Astrocyte of the hippocampus (primary cell): ENCODE results near the gene ANKRD13B.

Experiments
- DNase-seq: peaks from one replicate; pipeline ENCODE4 v3.0.0; 2011; ENCODE audit warnings: low read depth, low spot score

Gene ANKRD13B

GRCh38 chr17:29616300-29617048 is 23.5 kb downstream of the ANKRD13B start:
- DNase-seq: no peak

GRCh38 chr17:29617125-29617480 is 24.2 kb downstream of the ANKRD13B start:
- DNase-seq: peak; percentile 85

GRCh38 chr17:29617481-29618271 is 24.7 kb downstream of the ANKRD13B start:
- DNase-seq: peak; percentile 81

DNA sequence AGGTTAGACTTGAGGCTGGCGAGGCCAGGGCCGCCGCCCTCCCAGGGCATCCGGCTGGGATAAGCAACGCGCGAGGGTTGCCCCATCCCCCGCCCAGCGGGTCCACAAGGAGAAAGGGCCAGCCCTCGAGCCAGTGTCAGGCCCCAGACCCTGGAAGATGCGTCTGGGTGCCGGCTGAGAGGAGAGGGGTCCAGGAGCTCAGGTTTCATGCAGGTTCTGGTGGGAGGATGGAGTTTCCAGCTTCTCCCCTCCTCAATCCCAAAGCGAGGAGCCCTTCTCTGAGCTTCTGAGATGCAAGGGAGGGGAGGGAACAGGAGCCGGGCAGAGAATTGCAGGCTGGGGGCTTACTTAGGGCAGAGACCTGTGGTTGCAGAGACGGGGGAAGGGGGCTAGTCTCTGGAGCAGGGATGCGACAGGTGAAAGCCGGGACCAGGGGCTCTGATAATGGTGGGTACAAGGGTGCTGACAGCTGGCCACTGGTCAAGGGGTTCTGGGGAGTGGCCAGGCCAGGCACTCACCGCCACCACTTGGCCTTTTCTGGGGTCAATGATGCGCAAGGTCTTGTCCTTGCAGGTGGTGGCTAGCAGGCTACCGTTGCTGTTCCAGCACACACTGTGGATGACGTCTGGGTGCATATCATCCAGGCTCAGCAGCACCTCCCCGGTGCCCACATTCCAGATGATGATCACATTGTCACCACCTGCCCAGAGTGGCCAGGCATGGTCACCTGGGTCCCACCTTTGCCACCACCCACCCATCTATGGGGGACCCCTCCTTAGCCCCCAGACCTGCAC is 25.5 kb downstream of the ANKRD13B start:
- DNase-seq: no peak

GRCh38 chr17:29619251-29619650 is 26.3 kb downstream of the ANKRD13B start:
- DNase-seq: peak; percentile 65

DNA sequence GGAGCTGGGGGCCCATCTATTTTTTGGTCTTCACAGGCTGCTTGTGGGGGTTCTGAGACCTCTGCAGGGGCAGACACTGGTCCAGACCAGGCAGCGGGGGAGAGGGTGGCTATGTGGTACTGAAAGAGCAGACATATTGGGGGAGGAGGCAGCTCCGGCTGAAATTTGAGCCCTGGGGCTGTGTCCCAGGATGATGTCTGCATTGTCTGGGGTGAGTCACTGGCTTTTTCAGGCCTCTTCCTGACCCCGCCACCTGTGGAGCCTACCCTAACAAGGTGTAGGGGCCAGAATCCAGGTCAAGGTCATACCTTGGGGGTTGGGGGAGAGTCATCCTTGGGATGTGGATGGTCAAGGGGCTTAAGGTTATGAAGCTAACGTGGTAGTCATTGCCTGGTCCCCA is 27.3 kb downstream of the ANKRD13B start:
- no peak for DNase-seq

- DNase-seq: no peak
Observed at GRCh38 chr17:29620779-29621500, 28.0 kb downstream of the ANKRD13B start.

DNA sequence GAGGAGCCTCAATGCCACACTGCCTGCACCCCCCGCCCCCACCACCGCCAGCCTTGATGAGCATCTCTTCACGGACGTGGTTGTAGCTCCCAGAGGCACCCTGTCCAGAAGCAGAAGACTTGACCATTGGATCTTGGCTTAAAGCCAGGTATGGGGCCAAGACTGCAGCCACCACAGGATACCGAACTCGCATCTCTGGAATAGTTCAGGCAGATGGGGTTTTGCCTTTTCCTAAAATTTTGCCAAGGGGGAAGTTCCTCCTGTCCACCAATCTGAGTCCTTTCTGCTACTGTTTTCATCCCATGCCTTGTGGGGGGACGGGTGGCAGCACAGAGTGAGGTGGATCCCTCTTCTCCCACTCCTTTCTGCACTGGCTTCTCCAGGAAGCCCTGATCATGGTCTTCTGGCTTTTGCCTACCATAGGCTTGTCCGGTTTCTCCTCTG is 28.8 kb downstream of the ANKRD13B start:
- DNase-seq: no peak

- peak; percentile 72 for DNase-seq
Observed at GRCh38 chr17:29622337-29623282, 29.7 kb downstream of the ANKRD13B start, which contains the start of gene CORO6. Gene CORO6, minus strand, starts transcription at chr17:29622912. Its CDS starts 1,491 bp downstream, at chr17:29621421.

DNA sequence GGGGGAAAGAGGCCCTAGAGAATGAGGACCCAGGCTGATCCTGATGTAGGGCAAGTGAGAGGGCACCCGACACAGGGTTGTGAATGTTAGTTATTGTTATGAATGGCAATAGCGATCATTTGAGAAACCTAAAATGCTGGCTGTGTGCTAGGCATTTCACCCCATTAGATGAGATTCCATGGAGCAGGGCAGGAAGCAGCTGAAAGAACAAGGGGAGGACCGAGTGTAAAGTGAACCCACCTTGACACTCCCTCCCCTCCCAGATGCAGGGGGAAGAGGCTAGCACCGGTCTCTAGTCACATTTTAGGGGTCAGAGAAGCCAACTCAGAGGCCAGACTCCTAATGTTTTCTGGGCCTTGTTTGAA is 30.3 kb downstream of the ANKRD13B start:
- no peak for DNase-seq

GRCh38 chr17:29624586-29624985 is 31.7 kb downstream of the ANKRD13B start:
- no peak for DNase-seq

DNA sequence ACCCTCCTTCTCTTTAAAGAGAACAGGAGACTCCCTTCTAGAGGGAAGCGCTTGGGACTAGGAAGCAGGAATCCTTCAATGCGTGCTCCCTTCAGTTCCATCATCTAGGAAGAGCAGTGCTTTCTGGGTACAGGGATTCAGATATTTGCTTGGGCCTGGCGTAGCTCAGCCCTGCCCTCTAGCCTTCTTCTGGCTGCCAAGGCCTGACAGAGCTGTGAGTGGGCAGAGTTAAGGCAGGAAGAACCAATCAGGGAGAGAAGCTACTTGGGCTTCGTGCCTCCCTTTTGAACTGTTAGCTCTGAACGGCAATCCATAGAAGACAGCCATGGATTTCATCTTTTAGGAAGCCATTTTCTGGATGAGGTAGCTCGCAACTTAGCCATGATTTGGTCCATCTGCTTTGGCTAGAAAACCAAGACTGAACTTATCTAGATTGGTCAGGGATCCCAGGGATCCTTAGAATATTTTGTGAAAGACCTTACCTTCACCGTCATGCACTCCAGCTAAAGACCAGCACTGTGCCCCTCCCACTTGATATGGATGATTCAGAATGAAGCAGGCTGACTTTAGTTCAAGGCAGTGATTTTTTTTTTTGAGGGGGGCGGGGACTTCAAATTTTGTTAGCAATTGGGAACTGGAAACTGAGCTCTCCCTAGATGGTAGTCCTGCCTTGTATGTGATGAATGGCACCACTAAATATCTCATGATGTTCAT is 32.3 kb downstream of the ANKRD13B start:
- no peak for DNase-seq

- no peak for DNase-seq
Observed at GRCh38 chr17:29627951-29628350, 35.0 kb downstream of the ANKRD13B start.

- no peak for DNase-seq
Observed at GRCh38 chr17:29628644-29629043, 35.7 kb downstream of the ANKRD13B start.

GRCh38 chr17:29629839-29630238 is 36.9 kb downstream of the ANKRD13B start:
- DNase-seq: no peak

DNA sequence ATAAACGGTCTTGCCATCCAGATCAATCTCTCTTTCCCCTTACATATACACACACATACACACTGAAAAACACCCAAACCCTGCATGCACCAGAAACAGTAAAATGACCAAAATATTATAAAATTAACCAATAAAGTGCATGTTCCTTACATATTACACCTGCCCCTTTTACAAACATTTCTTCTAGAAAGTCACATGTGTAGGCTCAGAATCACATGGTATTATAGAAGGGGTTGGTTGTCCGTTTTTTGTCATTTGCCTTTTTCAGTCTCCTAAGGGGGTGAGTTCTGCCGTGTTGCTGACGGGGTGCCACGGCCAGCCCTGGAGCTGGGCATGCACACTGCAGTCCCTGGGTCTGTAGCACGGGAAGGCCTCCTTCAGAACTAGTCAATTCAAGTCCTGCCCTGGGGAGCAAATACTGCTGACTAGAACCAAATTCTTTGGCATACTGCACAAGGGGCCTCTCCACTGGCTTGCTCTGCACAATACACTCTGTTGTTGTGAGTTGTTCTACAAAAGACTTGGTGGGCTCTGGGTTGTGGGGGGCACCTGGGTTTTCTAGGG is 37.8 kb downstream of the ANKRD13B start:
- no peak for DNase-seq

- DNase-seq: no peak
Observed at GRCh38 chr17:29633886-29634285, 41.0 kb downstream of the ANKRD13B start.

- DNase-seq: no peak
Observed at GRCh38 chr17:29640413-29640812, 47.5 kb downstream of the ANKRD13B start.

DNA sequence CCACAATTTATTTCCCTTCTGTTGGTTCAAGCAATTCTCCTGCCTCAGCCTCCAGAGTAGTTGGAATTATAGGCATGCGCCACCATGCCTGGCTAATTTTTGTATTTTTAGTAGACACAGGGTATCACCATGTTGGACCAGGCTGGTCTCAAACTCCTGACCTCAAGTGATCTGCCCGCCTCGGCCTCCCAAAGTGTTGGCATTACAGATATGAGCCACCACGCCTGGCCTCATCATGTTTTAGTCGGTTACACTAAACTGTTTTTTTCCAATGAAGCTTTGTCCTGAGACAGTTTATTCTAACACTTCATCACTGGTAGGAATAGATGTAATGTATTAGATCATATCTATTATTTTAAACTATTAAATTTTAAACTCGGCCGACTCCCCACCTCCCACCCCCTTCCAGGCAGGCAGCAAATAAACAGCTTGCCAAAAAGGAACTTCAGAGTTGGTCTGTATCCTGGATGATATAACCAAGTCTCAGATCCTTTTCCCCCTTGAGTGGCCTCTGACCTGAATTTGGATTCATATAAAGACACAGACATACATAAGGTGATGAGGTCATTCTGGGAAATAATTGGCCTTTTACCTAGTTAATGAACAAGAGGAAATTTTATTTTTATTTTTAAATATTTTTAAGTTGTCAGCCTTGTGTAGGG is 48.2 kb downstream of the ANKRD13B start:
- DNase-seq: no peak
